ENCODE results near the gene CLEC11A. TPM values are rescaled to one million over a fixed set of nuclear protein-coding genes. Genes with fewer than 3 reads are reported as not detected.

The CLEC11A gene
- total RNA-seq, 5 donors from 2014 or later (not counting 1 experiment from before 2014, with no cell fraction given), result 1.4 to 5.0 (median 3.7) TPM

- Histone ChIP-seq H3K4me3 (ENCODE audit: control insufficient read depth in 1 of 2, extremely low read depth in 1 of 2, low read length in 1 of 2) (peak overlapping the region in 1 of 2 donors; percentile 46), H3K27me3 (replicated peaks in 1 of 2; ENCODE audit: control insufficient read depth in 2 of 2, extremely low read depth in 1 of 2, insufficient read depth in 2 of 2, low read length in 1 of 2) (peaks cover 0 to 61% of the 10 kb centered on the region in 2 experiments), H3K4me1 (ENCODE audit: control insufficient read depth in 1 of 2, extremely low read depth in 1 of 2, insufficient read depth in 2 of 2, low read length in 2 of 2) (peaks cover 2 to 45% of the 10 kb centered on the region in 2 experiments), H3K9me3 (no peaks in the 10 kb centered on the region), H3K36me3 (ENCODE audit: control insufficient read depth in 2 of 2, extremely low read depth in 1 of 2, insufficient read depth in 1 of 2, low read length in 1 of 2) (no peaks in the 10 kb centered on the region), H3K27ac (ENCODE audit: low read length) (no peak overlapping the region)
- DNase-seq, result peak in 34 of 35 experiments; percentile 28 to 79 (median 59)
- Mint-ChIP-seq H3K36me3 (no peaks in the 10 kb centered on the region), H3K4me3 (peak overlapping the region in 2 of 3 donors; percentile 28 to 83), H3K9me3 (no peaks in the 10 kb centered on the region), H3K27me3 (peaks cover 12 to 61% of the 10 kb centered on the region in 2 donors), H3K27ac (peak overlapping the region in 1 of 2 donors; percentile 52), H3K4me1 (peaks cover 19 to 20% (median 19%) of the 10 kb centered on the region in 3 donors)
- POLR2A ChIA-PET, result no interaction called here
- ATAC-seq (replicated peaks in 1 of 4), result peak; percentile 21 to 59 (median 35)
- CTCF ChIA-PET, result no interaction called here
- 31% methylated on average over 23 of the region's 39 CpGs for WGBS (ENCODE audit: insufficient coverage)
Observed at GRCh38 chr19:50728084-50728737, 5.0 kb downstream of the CLEC11A start.

GRCh38 chr19:50729894-50730293 is 6.7 kb downstream of the CLEC11A start:
- Mint-ChIP-seq H3K36me3 (no peaks in the 10 kb centered on the region), H3K27ac (no peak overlapping the region), H3K4me1 (peaks cover 11 to 19% (median 13%) of the 10 kb centered on the region in 3 donors), H3K9me3 (no peaks in the 10 kb centered on the region), H3K27me3 (peaks cover 11 to 57% of the 10 kb centered on the region in 2 donors), H3K4me3 (no peak overlapping the region)
- ChIA-PET CTCF (no interaction called here), POLR2A (interaction anchor here in 1 of 2 donors (0.6 kb wide), 1 partner anchor 55 kb away, joined by 4 read pairs; no protein-coding TSS in a partner anchor)
- ATAC-seq (replicated peaks in 1 of 4) (no peak), DNase-seq (no peak)
- peaks cover 2 to 33% of the 10 kb centered on the region in 2 experiments for H3K4me1 ChIP-seq (ENCODE audit: control insufficient read depth in 1 of 2, extremely low read depth in 1 of 2, insufficient read depth in 2 of 2, low read length in 2 of 2)
- no peaks in the 10 kb centered on the region for H3K9me3 ChIP-seq
- H3K27me3 ChIP-seq (replicated peaks in 1 of 2; ENCODE audit: control insufficient read depth in 2 of 2, extremely low read depth in 1 of 2, insufficient read depth in 2 of 2, low read length in 1 of 2), result peaks cover 0 to 55% of the 10 kb centered on the region in 2 experiments
- H3K27ac ChIP-seq (ENCODE audit: low read length), result no peak overlapping the region
- 70% methylated on average over 2 of the region's 5 CpGs for whole genome bisulfite sequencing (ENCODE audit: insufficient coverage)
- H3K36me3 ChIP-seq (ENCODE audit: control insufficient read depth in 2 of 2, extremely low read depth in 1 of 2, insufficient read depth in 1 of 2, low read length in 1 of 2), result no peaks in the 10 kb centered on the region
- no peak overlapping the region for H3K4me3 ChIP-seq (ENCODE audit: control insufficient read depth in 1 of 2, extremely low read depth in 1 of 2, low read length in 1 of 2)

- no peaks in the 10 kb centered on the region for H3K9me3 ChIP-seq
- Mint-ChIP-seq H3K27ac (no peak overlapping the region), H3K36me3 (no peaks in the 10 kb centered on the region), H3K4me3 (no peak overlapping the region), H3K9me3 (no peaks in the 10 kb centered on the region), H3K4me1 (peaks cover 0 to 7% (median 0%) of the 10 kb centered on the region in 3 donors), H3K27me3 (peaks cover 33 to 63% of the 10 kb centered on the region in 2 donors)
- DNase-seq, result no peak
- ChIA-PET CTCF (no interaction called here), POLR2A (no interaction called here)
- H3K27ac ChIP-seq (ENCODE audit: low read length), result no peak overlapping the region
- WGBS (ENCODE audit: insufficient coverage), result 63% methylated on average over 7 of the region's 7 CpGs
- peaks cover 0 to 48% of the 10 kb centered on the region in 2 experiments for H3K27me3 ChIP-seq (replicated peaks in 1 of 2; ENCODE audit: control insufficient read depth in 2 of 2, extremely low read depth in 1 of 2, insufficient read depth in 2 of 2, low read length in 1 of 2)
- H3K36me3 ChIP-seq (ENCODE audit: control insufficient read depth in 2 of 2, extremely low read depth in 1 of 2, insufficient read depth in 1 of 2, low read length in 1 of 2), result no peaks in the 10 kb centered on the region
- no peak for ATAC-seq (replicated peaks in 1 of 4)
- no peak overlapping the region for H3K4me3 ChIP-seq (ENCODE audit: control insufficient read depth in 1 of 2, extremely low read depth in 1 of 2, low read length in 1 of 2)
- H3K4me1 ChIP-seq (ENCODE audit: control insufficient read depth in 1 of 2, extremely low read depth in 1 of 2, insufficient read depth in 2 of 2, low read length in 2 of 2), result no peaks in the 10 kb centered on the region
Observed at GRCh38 chr19:50735869-50736268, 12.7 kb downstream of the CLEC11A start.

- Histone ChIP-seq H3K27me3 (replicated peaks in 1 of 2; ENCODE audit: control insufficient read depth in 2 of 2, extremely low read depth in 1 of 2, insufficient read depth in 2 of 2, low read length in 1 of 2) (peaks cover 0 to 52% of the 10 kb centered on the region in 2 experiments), H3K27ac (ENCODE audit: low read length) (no peak overlapping the region), H3K9me3 (no peaks in the 10 kb centered on the region), H3K4me3 (ENCODE audit: control insufficient read depth in 1 of 2, extremely low read depth in 1 of 2, low read length in 1 of 2) (no peak overlapping the region), H3K4me1 (ENCODE audit: control insufficient read depth in 1 of 2, extremely low read depth in 1 of 2, insufficient read depth in 2 of 2, low read length in 2 of 2) (no peaks in the 10 kb centered on the region), H3K36me3 (ENCODE audit: control insufficient read depth in 2 of 2, extremely low read depth in 1 of 2, insufficient read depth in 1 of 2, low read length in 1 of 2) (no peaks in the 10 kb centered on the region)
- no peaks in the 10 kb centered on the region for H3K9me3 Mint-ChIP-seq
- H3K36me3 Mint-ChIP-seq, result no peaks in the 10 kb centered on the region
- 73% methylated on average over 4 of the region's 5 CpGs for WGBS (ENCODE audit: insufficient coverage)
- ChIA-PET CTCF (no interaction called here), POLR2A (no interaction called here)
- peaks cover 37 to 64% of the 10 kb centered on the region in 2 donors for H3K27me3 Mint-ChIP-seq
- H3K27ac Mint-ChIP-seq, result no peak overlapping the region
- DNase-seq (no peak), ATAC-seq (replicated peaks in 1 of 4) (no peak)
- no peak overlapping the region for H3K4me3 Mint-ChIP-seq
- peaks cover 0 to 7% (median 0%) of the 10 kb centered on the region in 3 donors for H3K4me1 Mint-ChIP-seq
Observed at GRCh38 chr19:50736338-50736737, 13.2 kb downstream of the CLEC11A start.

GRCh38 chr19:50739132-50739913 is 16.2 kb downstream of the CLEC11A start:
- H3K4me1 ChIP-seq (ENCODE audit: control insufficient read depth in 1 of 2, extremely low read depth in 1 of 2, insufficient read depth in 2 of 2, low read length in 2 of 2), result no peaks in the 10 kb centered on the region
- H3K27ac ChIP-seq (ENCODE audit: low read length), result no peak overlapping the region
- CTCF ChIA-PET, result no interaction called here
- DNase-seq (no peak), ATAC-seq (replicated peaks in 1 of 4) (no peak)
- peaks cover 40 to 65% of the 10 kb centered on the region in 2 donors for H3K27me3 Mint-ChIP-seq
- no peaks in the 10 kb centered on the region for H3K36me3 Mint-ChIP-seq
- no peaks in the 10 kb centered on the region for H3K9me3 Mint-ChIP-seq
- WGBS (ENCODE audit: insufficient coverage), result 81% methylated on average over 16 of the region's 23 CpGs
- peaks cover 0 to 7% (median 0%) of the 10 kb centered on the region in 3 donors for H3K4me1 Mint-ChIP-seq
- H3K9me3 ChIP-seq, result no peaks in the 10 kb centered on the region
- peak overlapping the region in 1 of 2 donors; percentile 1 for H3K27ac Mint-ChIP-seq
- H3K4me3 ChIP-seq (ENCODE audit: control insufficient read depth in 1 of 2, extremely low read depth in 1 of 2, low read length in 1 of 2), result no peak overlapping the region
- H3K4me3 Mint-ChIP-seq, result no peak overlapping the region
- POLR2A ChIA-PET, result no interaction called here
- peaks cover 0 to 60% of the 10 kb centered on the region in 2 experiments for H3K27me3 ChIP-seq (replicated peaks in 1 of 2; ENCODE audit: control insufficient read depth in 2 of 2, extremely low read depth in 1 of 2, insufficient read depth in 2 of 2, low read length in 1 of 2)
- H3K36me3 ChIP-seq (ENCODE audit: control insufficient read depth in 2 of 2, extremely low read depth in 1 of 2, insufficient read depth in 1 of 2, low read length in 1 of 2), result no peaks in the 10 kb centered on the region

- POLR2A ChIA-PET, result no interaction called here
- Mint-ChIP-seq H3K9me3 (no peaks in the 10 kb centered on the region), H3K36me3 (no peaks in the 10 kb centered on the region), H3K27ac (no peak overlapping the region), H3K4me1 (peaks cover 0 to 7% (median 0%) of the 10 kb centered on the region in 3 donors), H3K27me3 (peaks cover 44 to 60% of the 10 kb centered on the region in 2 donors), H3K4me3 (no peak overlapping the region)
- ATAC-seq (replicated peaks in 1 of 4) (no peak), DNase-seq (no peak)
- 100% methylated on average over 1 of the region's 11 CpGs for WGBS (ENCODE audit: insufficient coverage)
- Histone ChIP-seq H3K4me1 (ENCODE audit: control insufficient read depth in 1 of 2, extremely low read depth in 1 of 2, insufficient read depth in 2 of 2, low read length in 2 of 2) (no peaks in the 10 kb centered on the region), H3K27me3 (replicated peaks in 1 of 2; ENCODE audit: control insufficient read depth in 2 of 2, extremely low read depth in 1 of 2, insufficient read depth in 2 of 2, low read length in 1 of 2) (peaks cover 0 to 57% of the 10 kb centered on the region in 2 experiments), H3K36me3 (ENCODE audit: control insufficient read depth in 2 of 2, extremely low read depth in 1 of 2, insufficient read depth in 1 of 2, low read length in 1 of 2) (no peaks in the 10 kb centered on the region), H3K27ac (ENCODE audit: low read length) (no peak overlapping the region), H3K9me3 (no peaks in the 10 kb centered on the region), H3K4me3 (ENCODE audit: control insufficient read depth in 1 of 2, extremely low read depth in 1 of 2, low read length in 1 of 2) (no peak overlapping the region)
- CTCF ChIA-PET, result no interaction called here
Observed at GRCh38 chr19:50739914-50740426, 16.8 kb downstream of the CLEC11A start.

Measured in T-cell (primary cell).